Cardiac septum (tissue), 1 donor: ENCODE data around the gene ZNF326. TPM values are rescaled to one million over a fixed set of nuclear protein-coding genes. Genes with fewer than 3 reads are reported as not detected.
"Not testable (repeated sequence)": the region's sequence is repeated elsewhere in the genome, so short reads cannot be mapped to it uniquely, and the experiment has no call there.

Experiments
- DNase-seq: peaks from one replicate; pipeline ENCODE4 v3.0.0-alpha.2; 2020; ENCODE audit warnings: low spot score
- intact Hi-C: fragments of 100-400 bp; cut with DNase I; formaldehyde crosslinking; loops from one replicate; pipeline ENCODE4 v1.14.0; 2022
- total RNA-seq: library from RNA; stranded (reverse); fragmentation: NEBNext Ultra II Directional; extraction: Animal tissue kit (Norgen Biotek cat#: 25700); gene quantifications from one replicate; pipeline ENCODE4 v1.2.1, GENCODE V29; 2021
- donor health status: DM: no; HTN: no; CAD: no.

Gene ZNF326
- total RNA-seq, 1 donor from 2014 or later, result 14.0 TPM

DNA sequence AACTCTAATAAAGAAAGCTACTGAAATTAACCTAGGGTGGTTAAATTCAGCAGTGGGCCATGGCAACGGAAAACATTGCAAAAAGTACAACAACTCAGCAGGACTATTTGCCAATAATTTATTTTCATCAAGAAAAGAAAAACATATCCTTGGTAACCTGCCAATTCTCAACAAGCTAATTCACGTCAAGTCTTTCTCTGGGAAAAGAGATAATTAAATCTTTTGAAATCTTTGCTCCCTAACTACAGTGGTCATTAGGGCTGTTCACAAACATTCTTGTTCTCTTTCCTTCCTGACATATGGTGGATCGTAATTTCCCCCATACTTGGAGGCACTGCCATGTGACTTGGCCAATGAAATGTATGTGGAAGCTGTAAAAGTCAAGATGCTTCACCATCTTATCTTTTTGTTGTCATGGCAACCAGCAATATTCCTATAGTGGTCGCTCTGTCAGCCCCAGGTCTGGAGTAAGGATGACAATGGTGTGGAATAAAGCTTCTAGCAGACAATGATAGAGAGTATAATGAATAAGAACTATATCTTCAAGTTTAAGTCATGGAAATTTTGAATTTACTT lies 29.6 kb upstream of the ZNF326 start:
- intact Hi-C loops, result no loop called here
- no peak for DNase-seq

GRCh38 chr1:89966656-89967055 lies 28.3 kb upstream of the ZNF326 start:
- intact Hi-C loops, result no loop called here
- no peak for DNase-seq

DNA sequence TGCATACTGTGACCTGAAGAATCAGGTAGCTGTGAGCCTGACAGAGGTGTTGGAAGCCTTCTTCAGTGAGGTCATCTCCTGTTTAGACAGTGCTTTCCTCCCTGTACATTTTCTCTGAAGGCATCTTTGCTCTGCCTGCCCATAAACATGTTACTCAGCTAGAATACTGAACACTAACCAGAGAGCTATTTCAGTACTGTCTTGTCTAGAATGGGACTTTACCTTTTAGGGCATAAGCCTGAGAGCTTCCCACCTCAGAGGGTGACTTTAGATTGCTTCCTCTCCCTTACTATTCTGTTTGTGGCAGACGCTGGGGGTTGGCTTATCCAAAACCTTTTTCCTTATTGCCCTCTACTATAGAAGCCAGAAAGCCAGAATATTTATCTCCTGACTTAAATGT lies 23.3 kb upstream of the ZNF326 start:
- intact Hi-C loops, result no loop called here

GRCh38 chr1:89972024-89972423 lies 22.9 kb upstream of the ZNF326 start:
- intact Hi-C loops, result no loop called here
- no peak for DNase-seq

More for the DNA sequence above, 23.3 kb upstream of the ZNF326 start:
- no peak for DNase-seq

DNA sequence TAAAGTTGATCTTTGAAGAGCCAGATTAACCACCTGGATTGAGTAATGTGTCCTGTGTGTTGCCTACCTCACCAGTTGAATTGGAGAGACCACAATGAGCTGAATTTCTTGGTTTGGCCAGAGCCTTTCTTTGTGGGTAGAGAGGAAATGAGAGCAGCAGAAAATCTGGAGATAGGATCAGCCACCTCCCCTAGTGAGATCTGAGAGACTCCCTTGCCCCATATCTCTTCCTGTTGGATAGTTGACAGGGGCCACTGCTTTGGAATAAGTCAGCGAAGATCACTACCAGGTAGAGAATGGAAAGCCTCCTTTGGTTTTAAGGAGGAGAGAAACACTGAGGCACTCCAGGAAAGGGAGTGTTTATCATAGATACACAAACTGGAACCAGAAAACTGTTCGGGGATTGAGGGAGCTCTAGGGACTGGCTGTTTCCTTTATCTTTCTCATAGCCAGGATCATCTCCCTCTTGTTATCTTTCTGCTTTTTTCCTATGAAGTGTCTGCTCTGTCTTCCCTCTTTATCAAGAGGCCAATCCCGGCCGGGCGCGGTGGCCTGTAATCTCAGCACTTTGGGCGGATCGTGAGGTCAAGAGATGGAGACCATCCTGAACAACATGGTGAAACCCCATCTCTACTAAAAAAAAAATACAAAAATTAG lies 21.3 kb upstream of the ZNF326 start:
- no peak for DNase-seq
- intact Hi-C loops, result no loop called here

DNA sequence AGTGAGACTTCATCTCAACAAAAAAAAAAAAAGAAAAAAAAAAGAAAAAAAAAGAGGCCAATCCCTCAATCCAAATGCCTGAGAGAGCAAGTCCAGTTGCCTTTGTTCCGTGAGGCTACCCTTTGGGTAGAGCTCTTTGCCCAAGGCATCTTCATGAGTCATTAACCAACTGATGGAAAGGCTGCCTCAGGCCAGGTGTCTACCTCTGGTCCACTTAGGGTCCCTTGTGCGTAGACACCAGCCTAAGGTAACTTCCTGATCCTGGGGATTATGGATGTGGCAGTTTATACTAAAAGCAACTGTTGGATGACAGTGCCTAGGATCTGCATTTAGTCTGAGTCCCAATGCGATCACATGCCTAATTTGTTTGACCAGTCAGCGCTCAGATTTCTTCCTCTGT lies 20.7 kb upstream of the ZNF326 start:
- intact Hi-C loops, result no loop called here
- DNase-seq, result no peak

DNA sequence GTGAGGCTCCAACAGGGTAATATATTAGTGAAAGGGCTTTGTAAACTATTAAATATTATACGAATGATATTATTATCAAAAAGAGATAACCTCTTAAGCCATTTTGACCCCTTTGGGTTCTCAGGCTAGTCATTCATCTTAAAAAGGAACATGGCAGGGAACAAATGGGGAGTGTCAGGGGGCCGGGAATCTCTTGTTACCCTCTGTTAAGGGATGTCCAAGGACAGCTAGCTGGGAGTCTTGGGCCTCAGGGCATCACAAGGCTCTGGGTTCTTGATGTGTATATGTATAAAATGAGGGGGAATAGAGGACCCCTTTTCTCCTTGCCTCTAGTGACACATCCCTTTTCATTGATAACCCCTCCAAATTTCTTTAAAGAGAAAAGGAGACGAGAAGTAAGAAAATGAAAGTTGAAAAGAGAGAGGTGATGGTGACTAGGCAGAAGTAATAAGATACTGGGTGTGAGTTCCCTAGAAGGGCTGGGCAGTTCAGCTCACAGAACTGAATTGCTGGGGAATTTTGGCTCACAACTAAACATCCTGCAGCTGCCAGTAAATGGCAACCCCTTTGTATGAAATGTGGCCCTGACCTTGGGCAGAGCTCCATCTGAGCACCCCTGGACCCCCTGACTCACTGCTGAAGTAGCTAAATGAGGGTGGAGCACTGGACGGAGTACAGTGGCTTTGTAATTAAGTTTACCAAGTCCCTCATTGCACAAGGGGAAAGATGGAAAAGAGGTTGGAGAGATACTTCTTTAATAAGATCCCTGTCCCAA lies 20.0 kb upstream of the ZNF326 start:
- DNase-seq, result no peak
- intact Hi-C loops, result no loop called here

DNA sequence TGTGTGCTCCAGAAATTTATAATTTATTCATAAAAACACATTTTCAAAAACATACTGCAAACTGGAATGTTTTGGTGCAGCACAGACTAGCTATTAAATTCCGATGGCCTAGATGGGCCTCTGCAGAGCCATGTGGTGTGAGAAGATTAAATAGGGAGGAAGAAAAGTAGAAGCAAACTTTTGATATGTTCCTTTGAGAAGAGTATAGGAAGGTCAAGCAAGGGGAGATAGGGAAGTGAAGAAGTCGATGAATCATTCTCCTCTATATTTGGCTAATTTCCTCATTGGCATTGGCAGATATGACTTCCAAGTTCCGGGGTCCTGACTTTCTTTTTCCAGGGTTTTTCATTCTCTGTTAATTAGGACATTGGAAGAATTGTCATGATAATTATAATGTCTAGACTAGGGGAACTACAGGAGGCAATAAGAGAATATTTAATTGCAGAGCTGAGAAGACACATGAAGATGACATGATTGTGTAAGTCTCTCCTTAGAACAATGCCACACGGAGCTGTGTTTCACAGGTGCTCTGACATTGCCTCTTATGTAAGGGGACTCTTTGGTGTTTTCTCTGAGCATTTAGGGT lies 19.3 kb upstream of the ZNF326 start:
- no peak for DNase-seq
- intact Hi-C loops, result no loop called here

- DNase-seq, result no peak
- intact Hi-C loops, result no loop called here
These were observed 16.2 kb upstream of the ZNF326 start for GRCh38 chr1:89978755-89979154.

- intact Hi-C loops, result no loop called here
- DNase-seq, result no peak
These were observed 14.3 kb upstream of the ZNF326 start for GRCh38 chr1:89980605-89981004.

DNA sequence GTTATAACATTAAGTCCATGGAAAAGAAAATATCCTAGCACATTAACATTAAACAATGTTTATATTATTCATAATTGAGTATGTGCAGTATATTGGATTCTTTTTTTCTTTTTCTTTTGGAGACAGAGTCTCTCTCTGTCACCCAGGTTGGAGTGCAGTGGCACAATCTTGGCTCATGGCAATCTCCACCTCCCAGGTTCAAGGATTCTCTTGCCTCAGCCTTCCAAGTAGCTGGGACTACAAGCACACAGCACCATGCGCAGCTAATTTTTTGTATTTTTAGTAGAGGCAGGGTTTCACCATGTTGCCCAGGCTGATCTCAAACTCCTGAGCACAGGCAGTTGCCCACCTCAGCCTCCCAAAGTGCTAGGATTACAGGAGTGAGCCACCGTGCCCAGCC lies 12.1 kb upstream of the ZNF326 start:
- DNase-seq, intact Hi-C loops: not testable (repeated sequence)

DNA sequence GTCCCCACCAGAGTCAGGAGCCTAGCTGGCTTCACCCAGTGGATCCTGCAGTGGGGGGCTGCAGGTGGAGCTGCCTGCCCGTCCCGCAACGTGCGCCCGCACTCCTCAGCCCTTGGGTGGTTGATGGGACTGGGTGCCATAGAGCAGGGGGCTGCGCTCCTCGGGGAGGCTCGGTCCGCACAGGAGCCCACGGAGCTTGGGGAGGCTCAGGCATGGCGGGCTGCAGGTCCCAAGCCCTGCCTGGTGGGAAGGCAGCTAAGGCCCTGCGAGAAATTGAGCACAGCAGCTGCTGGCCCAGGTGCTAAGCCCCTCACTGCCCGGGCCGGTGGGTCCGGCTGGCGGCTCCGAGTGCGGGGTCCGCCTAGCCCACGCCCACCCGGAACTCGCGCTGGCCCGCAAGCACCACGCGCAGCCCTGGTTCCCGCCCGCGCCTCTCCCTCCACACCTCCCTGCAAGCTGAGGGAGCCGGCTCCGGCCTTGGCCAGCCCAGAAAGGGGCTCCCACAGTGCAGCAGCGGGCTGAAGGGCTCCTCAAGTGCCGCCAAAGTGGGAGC lies 10.3 kb upstream of the ZNF326 start:
- intact Hi-C loops, result loop anchor here (5.0 kb wide), 1 partner anchor 142 kb away; no protein-coding TSS in a partner anchor
- DNase-seq, result not testable (repeated sequence)

DNA sequence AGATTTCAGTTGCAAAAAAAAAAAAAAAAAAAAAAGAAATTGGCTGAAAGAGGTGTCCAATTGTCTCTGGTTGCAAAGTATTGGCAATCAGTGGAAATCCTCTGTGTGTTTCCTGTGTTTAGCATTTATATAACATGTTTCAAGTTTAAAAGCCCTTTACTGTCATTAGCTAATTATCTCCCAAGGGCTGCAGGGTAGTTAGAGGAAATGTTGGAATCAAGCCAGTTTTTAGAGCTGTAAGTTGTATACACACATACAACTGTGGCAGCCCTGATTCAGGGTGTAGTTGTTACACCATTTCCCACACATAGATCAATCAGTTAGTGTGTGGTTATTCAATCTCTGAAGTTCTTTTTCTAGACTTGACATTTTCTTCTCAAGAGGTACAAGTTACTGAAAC lies 8.9 kb upstream of the ZNF326 start:
- no peak for DNase-seq
- intact Hi-C loops, result loop anchor here (5.0 kb wide), 1 partner anchor 144 kb away; no protein-coding TSS in a partner anchor

DNA sequence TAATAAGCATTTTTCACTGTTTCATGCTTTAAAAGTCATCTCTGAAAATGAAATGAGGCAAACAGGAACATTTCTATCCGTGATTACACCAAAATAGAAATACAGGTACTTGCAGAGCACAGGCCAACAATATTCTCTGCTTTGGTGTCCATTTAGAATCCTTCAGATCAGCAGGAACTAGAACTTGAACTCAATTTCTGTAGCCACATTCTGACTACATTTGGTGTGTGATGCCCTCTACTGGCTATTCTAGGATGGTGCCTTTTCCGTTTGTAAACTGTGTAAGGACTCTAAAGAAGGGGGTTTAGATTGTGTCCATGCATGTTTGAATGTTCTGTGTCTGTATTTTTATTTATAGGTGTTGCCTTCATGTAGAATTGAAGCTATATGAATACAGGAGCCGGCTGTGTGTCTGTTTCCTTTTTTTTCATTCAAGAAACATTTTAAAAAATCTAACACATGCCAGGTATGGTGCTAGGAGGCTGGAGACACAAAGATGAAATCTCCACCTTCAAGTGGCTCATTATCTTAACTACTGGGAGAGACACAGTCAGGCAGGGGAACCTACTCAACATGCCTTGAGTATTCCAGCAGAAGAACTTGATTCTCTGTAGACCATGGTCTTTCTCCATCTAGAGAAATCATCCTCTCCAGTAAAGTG lies 7.6 kb upstream of the ZNF326 start:
- DNase-seq, result no peak
- intact Hi-C loops, result loop anchor here (1.0 to 5.0 kb wide), 2 partner anchors 145 to 183 kb away; no protein-coding TSS in a partner anchor

- DNase-seq, result no peak
- intact Hi-C loops, result loop anchor here (5.0 kb wide), 1 partner anchor 147 kb away; no protein-coding TSS in a partner anchor
These were observed 5.8 kb upstream of the ZNF326 start for GRCh38 chr1:89989099-89989498.

DNA sequence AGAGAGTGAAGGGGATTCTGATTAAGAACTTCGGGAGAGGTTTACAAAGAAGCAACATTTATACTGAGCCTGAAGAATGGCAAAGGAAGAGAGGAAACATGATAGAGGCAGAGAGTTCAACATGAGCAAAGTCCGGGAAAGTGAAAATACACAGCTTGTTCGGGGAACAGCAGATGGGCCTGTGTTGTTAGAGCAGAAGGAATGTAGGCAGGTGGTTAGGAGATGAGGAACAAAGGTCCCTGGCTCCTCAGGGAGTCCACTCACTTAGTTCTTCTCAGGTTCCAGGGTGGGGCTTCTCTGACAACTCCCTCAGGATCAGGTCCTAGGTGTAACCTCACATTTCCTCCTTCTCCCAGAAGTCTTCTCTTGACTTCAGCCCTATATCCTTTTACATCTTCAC lies 5.1 kb upstream of the ZNF326 start:
- intact Hi-C loops, result loop anchor here (5.0 to 10.0 kb wide), 2 partner anchors 147 to 355 kb away; partner anchors contain the start of gene LRRC8C

DNA sequence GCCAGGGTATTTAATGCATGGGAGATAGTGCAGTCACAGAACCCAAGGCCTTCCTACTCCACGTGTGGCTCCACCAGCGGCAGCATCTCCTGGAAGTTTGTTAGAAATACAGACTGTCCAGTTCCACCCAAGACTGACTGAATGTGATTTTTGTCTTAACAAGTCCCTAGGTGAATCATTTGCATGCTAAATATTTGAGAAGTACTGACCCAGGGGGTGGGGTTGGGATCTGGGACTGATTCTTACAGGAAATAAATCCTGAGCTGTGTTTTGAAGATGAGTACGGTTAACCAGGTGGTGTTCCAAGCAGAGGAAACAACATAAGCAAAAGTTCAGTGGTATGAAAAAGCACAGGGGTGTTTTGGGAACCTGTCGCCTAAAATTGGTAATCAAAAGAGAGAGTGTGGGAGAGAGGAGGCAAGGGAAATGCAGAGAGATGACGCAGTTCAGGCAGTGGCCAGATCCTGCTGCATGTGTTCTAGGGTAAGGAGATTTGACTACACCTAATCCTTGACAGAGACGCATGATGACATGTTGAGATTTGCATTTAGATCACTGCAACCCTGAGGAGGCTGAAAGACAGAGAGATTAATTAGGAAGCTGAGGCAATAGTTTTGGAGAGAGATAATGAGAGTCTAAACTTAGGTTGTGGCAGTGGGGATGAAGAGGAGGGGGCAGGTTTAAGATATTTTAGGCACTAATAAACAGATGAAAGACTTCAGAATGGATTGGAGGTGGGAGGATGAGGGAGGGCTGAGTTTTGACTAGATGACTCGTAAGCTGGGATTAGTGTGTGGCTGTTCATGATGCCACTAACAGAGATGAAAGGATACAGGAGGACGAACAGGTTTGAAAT lies 3.7 kb upstream of the ZNF326 start:
- no peak for DNase-seq
- intact Hi-C loops, result loop anchor here (10.0 kb wide), 1 partner anchor 356 kb away; the partner anchor contains the start of gene LRRC8C

More for the DNA sequence above, 5.1 kb upstream of the ZNF326 start:
- no peak for DNase-seq

- DNase-seq, result no peak
- intact Hi-C loops, result loop anchor here (10.0 kb wide), 1 partner anchor 359 kb away; the partner anchor contains the start of gene LRRC8C
These were observed 1.4 kb upstream of the ZNF326 start for GRCh38 chr1:89993541-89993940.
